WI38 (cell line): Measurements from ENCODE around the gene SLC25A29.

Source experiments
- H3K4me3 ChIP-seq: 2 replicates; pipeline ENCODE4 v1.5.1; 2011; ENCODE audit warnings: low read depth, mild to moderate bottlenecking, control low read depth, low read length
- TF ChIP-seq, protein P1 (sequence below): IDR thresholded peaks from 2 replicates; pipeline ENCODE4 v1.5.1; 2012; ENCODE audit warnings: low read depth, mild to moderate bottlenecking, control low read depth, low read length

Gene SLC25A29

DNA sequence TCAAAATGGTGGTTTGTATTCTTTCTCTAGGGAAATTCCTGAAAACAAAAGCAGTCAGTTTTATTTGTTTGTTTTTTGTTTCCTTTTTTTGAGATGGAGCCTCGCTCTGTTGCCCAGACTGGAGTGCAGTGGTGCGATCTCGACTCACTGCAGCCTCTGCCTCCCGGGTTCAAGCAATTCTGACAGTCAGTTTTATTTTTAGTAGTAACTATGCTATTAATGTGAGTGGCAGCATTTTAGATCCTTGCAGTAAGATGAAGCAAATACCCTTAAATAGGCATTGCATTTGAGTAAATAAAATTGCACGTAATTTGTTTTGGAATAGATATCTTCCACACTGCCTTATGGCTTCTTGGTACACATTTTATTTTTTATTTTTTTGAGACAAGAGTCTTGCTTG is 43.7 kb downstream of the SLC25A29 start:
- H3K4me3 ChIP-seq, result no peak overlapping the region
- TF ChIP-seq, protein P1, sequence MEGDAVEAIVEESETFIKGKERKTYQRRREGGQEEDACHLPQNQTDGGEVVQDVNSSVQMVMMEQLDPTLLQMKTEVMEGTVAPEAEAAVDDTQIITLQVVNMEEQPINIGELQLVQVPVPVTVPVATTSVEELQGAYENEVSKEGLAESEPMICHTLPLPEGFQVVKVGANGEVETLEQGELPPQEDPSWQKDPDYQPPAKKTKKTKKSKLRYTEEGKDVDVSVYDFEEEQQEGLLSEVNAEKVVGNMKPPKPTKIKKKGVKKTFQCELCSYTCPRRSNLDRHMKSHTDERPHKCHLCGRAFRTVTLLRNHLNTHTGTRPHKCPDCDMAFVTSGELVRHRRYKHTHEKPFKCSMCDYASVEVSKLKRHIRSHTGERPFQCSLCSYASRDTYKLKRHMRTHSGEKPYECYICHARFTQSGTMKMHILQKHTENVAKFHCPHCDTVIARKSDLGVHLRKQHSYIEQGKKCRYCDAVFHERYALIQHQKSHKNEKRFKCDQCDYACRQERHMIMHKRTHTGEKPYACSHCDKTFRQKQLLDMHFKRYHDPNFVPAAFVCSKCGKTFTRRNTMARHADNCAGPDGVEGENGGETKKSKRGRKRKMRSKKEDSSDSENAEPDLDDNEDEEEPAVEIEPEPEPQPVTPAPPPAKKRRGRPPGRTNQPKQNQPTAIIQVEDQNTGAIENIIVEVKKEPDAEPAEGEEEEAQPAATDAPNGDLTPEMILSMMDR, result no peak

DNA sequence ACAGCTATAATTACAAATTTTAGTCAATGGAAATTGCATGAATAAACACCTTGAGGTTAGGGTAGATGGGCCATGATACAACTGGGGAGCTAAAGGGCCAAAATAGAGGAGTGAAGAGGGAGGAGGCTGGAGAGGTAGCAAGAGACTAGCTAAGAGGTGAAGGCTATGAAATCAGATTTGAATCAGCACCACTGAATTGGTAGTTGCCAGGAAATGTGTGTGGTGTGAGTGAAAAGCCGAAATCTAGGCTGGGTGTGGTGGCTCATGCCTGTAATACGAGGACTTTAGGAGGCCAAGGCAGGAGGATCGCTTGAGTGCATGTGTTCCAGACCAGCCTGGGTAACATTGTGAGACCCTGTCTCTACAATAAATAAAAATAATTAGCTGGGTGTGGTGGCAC is 44.6 kb downstream of the SLC25A29 start:
- H3K4me3 ChIP-seq, result no peak overlapping the region
- TF ChIP-seq, protein P1, result no peak

DNA sequence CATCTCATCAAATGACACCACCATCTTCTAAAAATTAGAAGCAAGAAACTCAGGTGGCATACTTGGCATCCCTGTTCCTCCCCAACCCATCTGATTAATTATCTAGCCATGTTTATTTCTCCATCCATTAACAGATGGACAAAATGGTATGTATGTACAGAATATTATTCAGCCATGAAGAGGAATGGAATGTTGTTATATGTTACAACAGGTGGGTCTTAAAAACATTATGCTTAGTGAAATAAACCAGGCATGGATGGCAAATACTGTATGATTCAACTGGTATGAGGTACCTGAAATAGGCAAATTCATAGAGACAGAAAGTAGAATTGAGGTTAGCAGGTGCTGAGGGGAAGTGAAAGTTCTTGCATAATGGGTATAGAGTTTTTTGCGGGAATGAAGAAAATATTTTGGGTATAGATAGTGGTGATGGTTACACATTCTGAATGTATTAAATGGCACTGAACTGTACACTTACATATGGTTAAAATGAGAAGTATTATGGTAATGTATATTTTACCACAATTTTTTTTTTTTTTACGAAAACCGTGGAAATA is 49.8 kb downstream of the SLC25A29 start:
- TF ChIP-seq, protein P1, result no peak
- no peak overlapping the region for H3K4me3 ChIP-seq

GRCh38 chr14:100252684-100253083 is 53.6 kb downstream of the SLC25A29 start:
- H3K4me3 ChIP-seq, result no peak overlapping the region
- TF ChIP-seq, protein P1, result no peak

DNA sequence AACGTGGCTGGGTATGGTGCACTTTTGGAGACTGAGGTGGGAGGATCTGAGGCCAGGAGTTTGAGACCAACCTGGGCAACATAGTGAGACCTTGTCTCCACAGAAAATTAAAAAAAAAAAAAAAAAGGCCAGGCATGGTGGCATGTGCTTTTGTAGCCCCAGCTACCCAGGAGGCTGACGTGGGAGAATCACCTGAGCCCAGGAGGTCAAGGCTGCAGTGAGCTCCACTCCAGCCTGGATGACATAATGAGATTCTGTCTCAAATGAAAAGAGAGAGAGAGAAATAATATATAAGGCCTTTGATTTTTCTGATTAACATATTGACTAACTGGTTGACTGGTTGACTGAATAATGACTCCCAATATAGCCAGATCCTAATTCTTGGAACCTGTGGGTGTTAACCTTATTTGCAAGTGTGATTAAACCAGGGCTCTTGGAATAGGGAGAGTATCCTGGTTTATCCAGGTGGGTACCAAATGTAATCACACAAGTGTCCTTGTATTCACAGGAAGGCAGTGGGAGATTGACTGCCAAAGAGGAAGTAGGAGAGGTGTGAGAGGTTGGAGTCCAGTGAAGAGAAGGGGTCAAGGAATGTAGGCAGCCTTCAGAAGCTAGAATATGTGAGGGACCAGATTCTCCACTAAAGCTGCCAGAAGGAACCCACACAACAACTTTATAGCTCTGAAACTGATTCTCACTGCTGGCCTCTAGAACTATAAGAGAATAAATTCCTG is 55.3 kb downstream of the SLC25A29 start:
- TF ChIP-seq, protein P1, result no peak
- H3K4me3 ChIP-seq, result no peak overlapping the region

DNA sequence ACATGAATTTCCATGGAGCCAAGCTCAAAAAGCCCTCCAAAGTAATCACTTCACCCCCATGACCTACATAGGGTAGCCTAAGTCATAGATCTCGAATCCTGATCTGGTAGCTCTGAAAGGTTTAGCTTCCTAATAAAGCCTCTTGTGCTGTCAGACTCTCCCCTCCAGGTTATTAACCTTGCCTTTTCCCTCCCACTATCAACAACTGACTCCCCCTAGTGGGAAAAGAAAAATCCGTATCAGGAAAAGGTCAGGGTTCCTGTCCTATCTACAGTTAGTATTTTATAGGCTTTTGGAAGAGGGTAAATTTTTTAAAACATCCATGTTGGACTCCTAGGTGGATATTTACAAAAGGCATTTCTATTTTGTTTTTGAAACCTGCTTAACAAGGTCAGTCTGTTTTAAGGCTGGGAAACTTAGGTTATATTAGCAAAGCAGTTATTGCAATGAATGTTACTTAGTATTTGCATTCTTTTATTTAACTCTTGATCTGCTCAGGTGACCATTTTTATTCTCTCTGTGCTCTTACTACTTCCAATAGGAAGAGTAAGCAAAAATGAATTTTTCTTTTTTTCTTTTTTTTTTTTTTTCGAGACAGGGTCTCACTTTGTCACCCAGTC is 59.3 kb downstream of the SLC25A29 start:
- TF ChIP-seq, protein P1, result peak; percentile 43; the same call in 1 of the 2 replicates
- no peak overlapping the region for H3K4me3 ChIP-seq

- no peak overlapping the region for H3K4me3 ChIP-seq
- TF ChIP-seq, protein P1, result no peak
Observed at GRCh38 chr14:100243020-100243419, 63.2 kb downstream of the SLC25A29 start.
